HG03159 (cell line): ENCODE results near the gene ZKSCAN7.
"Not testable (repeated sequence)": the region's sequence is repeated elsewhere in the genome, so short reads cannot be mapped to it uniquely, and the experiment has no call there.

Source experiments
- ATAC-seq: cut with Tn5 transposase; IDR thresholded peaks from one replicate; pipeline ENCODE4 v1.9.1; 2021; ENCODE audit warnings: mild to moderate bottlenecking, moderate library complexity; ENCODE audit not compliant: unreplicated experiment

Gene ZKSCAN7

DNA sequence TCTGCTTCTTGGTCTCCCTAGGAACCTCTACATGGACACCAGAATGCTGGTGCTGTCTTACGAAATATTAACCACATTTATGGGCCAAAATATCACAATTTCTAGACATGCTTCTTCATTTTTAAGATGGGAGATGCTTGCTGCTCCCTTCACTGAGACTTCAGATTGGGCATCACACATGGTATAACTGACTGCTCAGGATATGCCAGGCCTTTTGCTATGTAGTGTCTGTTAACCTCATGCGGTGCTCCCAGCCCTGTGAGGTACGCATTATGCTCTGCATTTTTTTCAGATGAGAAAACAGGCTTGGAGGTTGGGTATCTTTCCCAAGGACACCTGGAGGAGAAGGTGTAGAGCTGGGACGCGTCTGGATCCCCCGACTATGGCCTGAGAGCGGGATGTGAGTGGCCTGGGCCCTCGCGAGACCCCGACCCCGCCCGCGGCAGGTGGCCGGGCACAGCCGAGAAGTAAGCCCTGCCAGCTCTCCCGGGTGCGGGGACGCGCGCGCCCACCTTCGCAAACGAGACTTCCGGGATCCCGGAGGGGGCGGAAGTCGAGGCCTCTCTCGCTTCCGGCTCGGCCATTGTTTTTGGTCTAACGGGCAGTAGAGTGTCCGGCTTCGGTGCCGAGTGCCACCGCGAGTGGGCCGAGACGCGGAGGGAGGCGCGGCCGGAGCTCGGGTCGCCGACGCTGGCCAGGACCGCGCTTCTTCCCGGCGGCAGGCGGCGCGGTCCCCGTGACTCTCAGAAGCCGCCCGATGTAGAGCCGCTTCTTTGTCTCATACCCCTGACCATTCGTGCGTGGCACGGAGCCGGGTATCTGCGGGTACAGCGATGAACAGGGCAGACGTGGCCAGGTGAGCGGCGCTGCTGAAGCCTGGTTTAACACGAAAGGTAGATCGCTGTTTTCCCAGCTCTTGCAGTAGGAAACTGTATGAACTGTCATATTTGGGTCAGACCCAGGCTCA, at the start of gene ZKSCAN7:
Gene ZKSCAN7 (plus strand): TSS at position 568 of the 967 bp plus-strand sequence. CDS start 1,855 bp downstream, outside the sequence.
- peak; percentile 67 for ATAC-seq

DNA sequence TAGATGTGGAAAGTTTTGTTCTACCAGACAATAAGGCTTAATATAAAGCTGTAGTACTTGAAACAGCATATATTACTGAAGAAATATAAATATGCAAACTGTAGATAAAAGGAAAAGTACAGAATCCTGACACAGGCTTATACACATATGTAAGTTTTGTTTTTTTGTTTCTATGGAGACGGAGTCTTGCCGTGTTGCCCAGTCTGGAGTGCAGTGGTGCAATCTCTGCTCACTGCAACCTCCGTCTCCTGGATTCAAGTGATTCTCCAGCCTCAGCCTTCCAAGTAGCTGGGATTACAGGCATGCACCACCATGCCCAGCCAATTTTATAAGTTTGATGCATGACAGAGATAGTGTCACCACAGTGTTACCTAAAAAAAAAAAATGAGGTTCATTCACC, 48.4 kb upstream of the ZKSCAN7 start:
- ATAC-seq: no peak

DNA sequence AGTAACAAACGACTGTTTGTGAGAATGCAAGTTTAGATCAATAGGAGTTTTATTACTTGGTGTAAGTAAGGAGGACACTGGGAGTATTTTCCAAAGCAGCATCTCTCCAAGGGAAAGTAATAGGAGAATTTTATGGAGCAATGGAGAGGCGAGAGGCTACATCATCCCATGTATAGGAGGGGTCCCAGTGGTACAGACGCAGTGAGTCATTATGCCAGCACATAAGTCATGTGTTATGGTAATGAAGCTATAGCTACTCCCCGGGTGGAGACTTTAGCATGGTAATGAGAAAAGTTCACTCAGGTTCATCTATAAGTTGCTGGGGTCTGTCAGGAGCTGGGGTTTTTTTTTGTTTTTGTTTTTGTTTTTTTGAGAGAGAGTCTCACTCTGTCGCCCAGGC, 48.0 kb upstream of the ZKSCAN7 start:
- ATAC-seq: no peak

DNA sequence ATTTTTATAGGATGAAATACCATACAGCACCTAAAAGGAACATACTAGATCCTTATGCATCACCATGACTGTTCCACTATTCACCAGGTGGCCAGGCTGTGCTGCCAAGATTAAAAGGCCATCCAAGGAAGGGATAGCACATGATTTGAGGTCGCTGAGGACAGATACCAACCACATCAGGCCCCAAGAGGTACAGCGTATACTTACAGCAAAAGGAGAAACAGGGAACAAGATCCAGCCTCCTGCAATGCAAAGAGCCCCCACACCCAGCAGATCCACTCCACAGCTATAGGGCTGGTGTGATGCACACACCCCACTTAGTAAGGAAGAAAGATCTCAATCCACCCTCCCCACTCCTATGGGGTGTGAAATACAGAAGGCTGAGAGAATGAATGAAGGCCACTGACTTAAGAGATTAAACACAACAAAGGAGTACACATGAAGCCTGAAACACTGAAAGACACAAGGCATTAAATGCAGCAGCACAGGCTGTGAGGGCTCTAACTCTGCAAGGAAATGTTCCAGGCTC, 45.5 kb upstream of the ZKSCAN7 start:
- peak; percentile 6 for ATAC-seq

DNA sequence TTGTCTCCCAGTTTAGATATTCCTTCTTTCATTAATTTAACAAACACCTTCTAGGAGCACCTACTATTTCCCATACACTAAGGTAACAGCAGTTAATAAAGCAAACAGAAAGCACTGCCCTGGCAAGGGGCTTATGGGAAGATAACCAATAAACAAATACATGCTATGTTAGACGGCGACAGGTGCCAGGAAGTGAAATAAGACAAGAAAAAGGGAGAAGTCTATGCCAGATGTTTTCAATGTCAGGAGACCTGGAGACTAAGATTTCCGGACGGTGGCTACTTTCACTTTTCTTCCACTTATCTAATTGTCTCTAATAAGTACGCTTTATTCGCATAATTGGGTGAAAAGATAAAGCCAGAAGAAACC, 45.0 kb upstream of the ZKSCAN7 start:
- peak; percentile 49 for ATAC-seq

DNA sequence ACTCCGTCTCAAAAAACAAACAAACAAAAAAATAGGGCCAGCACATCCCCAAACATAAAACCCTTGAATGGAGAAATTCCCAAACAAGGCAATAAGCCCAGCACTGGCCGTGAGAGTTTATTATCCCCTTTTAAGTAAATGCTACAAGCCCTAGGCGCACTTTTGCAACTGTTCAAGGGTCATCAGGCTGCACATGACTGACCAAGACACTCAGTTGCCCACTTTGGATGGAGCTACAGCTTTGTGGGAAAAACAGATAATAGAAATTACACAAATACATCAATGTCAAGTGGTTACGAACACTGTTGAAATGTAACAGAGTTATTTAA, 43.8 kb upstream of the ZKSCAN7 start:
- ATAC-seq: no peak

DNA sequence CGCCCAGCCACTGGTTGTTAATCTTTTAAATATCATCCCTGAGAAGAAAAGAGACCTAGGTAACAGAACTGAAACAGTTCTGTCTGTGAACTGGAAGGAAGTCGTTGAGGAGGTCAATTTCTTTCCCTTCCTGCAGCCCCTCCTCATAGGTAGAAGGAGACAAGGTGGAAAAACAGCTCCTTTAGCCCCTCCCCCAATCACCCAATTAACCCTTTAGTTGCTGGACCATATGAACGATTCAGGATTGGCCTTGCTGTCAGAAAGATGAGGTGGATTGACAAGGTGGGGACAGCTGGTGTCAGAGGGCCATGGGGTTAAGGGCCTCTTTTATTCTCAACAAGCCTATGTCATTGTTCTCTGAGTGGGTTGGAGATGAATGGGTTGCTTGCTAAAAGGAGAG, 41.5 kb upstream of the ZKSCAN7 start:
- no peak for ATAC-seq

DNA sequence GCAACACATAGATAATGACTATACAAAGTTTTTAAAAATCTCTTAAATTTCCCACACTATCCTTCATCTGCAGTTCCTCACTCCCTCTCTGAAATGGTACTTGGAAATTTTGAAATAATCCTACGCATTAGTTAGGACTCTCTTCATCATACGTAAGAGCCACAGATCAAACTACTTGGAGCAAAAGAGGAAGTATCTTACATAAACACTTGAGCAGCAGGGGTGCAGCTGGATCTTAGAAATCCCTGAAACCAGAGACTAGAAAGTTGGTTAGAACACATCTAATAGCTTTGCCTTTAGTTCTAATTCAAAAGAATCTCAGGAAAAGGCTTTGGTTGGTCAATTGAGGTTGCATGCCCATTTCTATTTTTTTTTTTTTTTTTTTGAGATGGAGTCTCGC, 38.8 kb upstream of the ZKSCAN7 start:
- no peak for ATAC-seq

DNA sequence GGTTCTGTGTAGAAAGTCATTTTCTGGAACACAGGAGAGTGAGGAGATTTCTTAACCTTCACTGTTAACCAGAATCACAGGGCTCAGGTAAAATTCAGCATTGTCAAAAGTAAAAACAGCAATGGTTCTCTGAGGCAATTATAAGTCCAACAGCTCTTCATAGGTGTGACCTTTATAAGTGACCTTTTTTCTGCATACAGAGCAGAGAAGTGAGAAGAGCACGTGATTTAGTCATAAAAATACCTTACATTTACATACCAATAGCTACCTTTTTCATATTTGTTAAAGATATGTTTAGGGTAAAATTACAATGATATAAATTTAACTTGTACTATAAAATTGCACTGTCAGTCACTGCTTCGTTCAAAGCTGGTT, 36.2 kb upstream of the ZKSCAN7 start:
- ATAC-seq: no peak

DNA sequence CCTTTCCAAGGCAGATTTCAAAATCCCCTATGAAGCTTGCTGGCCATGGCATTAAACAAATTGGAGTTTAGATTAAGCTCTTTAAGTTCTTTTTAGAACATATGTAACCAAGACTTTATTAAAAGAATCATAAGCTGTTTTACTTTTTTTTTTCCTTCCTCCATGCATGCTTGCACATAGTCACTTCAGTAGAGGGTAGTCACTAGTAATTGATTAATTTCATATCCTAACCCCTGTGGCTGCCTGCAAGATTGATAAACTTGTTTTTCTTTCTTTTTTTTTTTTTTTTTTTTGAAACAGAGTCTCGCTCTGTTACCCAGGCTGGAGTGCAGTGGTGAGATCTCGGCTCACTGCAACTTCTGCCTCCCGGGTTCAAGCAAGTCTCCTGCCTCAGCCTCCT, 33.3 kb upstream of the ZKSCAN7 start:
- ATAC-seq: no peak

DNA sequence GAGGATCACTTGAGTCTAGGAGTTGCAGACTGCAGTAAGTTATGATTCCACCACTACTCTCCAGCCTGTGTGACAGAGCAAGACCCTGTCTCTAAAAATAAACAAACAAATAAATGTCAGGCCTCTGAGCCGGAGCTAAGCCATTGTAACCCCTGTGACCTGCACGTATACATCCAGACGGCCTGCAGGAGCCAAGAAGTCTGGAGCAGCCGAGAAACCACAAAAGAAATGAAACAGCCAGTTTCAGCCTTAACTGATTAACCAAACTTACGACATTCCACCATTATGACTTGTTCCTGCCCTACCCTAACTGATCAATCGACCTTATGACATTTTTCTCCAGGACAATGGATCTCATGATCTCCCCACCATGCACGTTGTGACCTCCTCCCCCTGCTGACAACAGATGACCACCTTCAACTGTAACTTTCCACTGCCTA, 32.5 kb upstream of the ZKSCAN7 start:
- no peak for ATAC-seq

DNA sequence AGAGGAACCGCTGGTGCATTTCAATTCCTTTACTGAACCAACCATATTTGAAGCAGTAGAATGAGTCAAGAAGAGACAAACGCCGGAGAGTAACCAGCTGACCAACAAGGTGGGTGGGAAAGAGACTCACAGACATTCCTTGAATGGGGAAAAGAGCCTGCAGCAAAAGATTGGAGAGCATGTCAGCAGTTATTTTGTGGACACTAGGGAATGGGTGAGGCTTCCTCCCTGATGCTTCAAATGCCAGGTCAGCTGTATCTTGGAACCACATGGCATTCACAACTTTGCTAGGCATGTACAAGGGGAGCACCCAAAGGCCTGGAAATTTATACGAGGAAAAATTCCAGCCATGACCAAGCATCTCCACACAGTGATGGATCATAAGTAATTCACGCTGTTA, 29.9 kb upstream of the ZKSCAN7 start:
- no peak for ATAC-seq

DNA sequence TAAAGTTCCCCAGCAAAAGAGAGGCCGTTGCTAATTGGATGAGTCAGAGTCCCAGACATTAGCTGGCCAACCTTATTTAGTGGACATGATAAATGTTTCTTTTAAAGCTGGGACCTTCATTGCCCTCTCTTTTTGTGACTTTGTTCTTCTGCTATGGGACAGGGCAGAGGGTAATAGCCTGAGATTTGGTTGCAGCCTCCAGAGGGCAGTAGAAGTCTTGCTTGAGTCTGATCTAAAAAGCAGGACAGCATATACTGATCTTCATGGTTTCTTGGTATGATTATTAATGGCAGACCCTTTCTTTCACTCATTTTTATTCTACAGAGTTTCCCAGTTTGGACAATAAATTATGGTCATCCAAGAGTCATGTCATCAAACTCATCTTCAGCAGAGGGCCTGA, 25.1 kb upstream of the ZKSCAN7 start:
- no peak for ATAC-seq

DNA sequence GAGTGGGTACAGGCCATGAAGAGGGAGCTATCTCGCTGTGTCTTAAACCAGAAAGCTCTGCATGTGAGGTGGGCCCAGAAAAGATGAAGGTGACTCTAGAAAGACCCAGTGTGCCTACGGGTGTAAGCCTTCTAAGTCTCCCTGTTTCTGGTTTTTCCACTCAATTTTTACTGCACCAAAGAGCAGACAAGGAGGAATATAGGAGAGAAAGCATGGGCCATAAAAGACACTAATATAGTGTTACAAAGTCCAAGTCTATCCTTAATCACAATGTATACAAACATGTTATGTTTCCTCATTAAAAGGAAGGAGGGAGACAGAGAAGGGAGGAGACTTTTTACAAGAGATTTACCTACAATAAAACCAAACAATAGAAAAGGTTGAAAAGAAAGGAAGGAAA, 24.1 kb upstream of the ZKSCAN7 start:
- no peak for ATAC-seq

DNA sequence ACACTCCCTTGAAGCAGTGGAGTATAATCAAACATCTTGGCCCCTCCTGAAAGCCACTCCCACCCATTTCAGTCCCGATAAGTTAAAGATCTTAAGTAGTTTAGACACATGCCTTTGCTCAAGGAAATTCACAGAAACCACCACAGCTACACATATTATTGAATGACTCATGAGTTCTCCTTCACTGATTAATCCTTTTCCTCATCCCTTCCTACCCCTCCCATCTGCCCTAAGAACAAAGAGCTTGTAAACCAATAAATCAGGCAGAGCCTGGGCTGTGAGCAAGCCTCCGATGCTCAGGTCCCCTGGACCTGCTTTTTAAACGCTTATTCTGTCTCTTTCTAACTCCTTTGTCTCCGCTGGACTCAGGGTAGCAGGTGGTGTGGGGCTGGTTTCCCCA, 20.3 kb upstream of the ZKSCAN7 start:
- ATAC-seq: not testable (repeated sequence)

DNA sequence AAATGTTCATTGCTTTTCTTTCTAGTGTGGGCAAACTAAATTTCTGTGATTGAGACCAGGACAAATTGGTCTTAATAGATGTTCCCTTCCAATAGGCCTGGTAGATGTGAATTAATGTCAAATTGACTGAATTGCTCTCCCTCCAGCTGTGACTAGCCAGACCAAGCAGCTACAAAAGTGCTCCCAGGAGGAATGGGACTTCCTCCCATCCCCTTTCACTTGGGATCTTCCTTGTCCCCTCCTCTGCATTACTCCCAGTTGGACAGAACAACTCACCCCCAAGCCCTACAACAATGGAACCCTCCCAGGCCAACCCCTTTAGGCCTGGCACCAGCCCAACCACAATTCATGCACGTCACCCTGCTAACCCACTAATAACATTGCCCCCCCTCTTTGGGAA, 19.6 kb upstream of the ZKSCAN7 start:
- ATAC-seq: no peak

DNA sequence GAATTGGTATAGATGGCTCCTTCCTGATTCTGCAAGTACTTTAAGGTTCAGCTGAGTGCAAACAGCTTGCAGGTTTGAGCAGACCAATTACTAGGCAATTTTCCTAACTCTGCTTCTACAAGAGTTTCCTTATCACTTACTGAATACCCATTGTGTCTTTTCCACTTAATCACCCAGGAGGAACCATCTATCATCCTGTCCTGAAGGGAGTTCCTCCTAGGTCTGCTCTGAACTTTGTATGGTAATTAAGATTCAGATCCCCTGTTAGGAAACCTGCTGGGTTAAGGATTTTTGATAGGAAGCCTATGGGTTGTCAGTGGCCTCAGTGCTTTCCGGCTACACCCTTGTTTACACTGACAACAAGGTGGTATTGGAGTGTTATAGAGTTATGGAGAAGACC, 10.2 kb upstream of the ZKSCAN7 start:
- ATAC-seq: not testable (repeated sequence)

DNA sequence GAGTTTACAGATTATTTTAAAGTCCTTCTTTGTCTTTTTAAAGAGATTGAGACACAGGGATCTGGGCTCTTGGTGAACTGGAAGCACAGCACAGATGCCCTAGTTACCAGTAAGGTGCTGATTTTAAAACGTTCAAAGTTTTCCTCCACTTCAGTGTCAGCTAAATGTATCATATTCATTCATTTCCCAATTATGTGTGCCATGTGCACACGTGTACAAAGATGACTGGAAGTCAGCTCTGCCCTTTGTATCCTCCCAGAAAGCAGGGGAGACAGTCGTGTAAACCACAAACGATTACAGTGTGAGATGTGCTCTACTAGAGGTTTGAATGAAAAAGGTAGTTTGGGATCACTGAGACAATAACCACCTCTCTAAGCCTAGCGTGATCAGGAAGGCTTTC, 730 bp downstream of the ZKSCAN7 start:
- no peak for ATAC-seq

DNA sequence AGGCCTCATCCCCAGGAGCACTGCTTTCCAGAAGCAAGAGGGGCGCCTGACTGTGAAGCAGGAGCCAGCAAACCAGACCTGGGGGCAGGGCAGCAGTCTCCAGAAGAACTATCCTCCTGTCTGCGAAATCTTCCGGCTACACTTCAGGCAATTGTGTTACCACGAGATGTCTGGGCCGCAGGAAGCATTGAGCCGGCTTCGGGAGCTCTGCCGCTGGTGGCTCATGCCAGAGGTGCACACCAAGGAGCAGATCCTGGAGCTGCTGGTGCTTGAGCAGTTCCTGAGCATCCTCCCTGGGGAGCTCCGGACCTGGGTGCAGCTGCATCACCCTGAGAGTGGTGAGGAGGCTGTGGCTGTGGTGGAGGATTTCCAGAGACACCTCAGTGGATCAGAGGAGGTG, 2.1 kb downstream of the ZKSCAN7 start:
- ATAC-seq: no peak

DNA sequence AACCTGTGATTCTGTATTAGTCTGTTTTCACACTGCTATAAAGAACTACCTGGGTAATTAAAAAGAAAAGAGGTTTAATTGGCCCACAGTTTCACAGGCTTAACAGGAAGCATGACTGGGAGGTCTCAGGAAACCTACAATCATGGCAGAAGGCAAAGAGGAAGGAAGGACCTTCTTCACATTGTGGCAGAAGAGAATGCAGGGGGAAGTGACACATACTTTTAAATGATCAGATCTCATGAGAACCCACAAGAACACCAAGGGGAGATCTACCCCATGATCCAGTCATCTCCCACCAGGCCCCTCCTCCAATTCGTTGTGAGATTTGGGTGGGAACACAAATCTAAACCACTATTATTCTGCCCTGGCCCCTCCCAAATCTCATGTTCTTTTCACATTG, 6.1 kb downstream of the ZKSCAN7 start:
- no peak for ATAC-seq

DNA sequence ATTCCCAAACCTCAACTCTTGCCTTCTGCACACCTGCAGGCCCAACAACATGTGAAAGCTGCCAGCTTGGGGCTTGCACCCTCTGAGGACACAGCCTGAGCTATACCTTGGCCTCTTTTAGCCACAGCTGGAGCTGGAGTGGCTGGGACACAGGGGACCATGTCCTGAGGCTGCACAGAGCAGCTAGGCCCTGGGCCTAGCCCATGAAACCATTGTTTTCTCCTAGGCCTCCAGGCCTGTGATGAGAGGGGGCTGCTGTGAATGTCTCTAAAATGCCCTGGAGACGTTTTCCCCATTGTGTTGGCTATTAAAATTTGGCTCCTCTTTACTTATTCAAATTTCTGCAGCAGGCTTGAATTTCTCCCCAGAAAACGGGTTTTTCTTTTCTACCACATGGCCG, 7.2 kb downstream of the ZKSCAN7 start:
- no peak for ATAC-seq

DNA sequence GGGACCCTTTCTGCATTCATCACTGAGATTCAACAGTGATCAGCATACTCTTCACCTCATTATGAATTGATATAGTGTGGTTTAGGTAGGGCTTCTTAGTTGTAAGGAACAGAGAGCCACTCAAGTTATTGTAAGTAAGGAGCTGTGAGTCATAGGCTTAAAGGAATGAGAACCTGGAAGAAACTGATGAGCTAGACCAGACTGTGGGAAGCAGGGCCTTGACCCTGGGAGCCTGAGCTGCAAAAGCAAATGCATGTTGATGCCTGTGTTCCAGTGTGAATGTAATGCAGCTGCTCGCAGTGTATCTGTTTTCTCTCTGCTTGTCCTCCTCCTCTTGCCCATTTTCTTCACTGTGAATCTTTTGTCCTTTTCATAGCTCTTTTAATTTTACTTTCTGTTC, 13.6 kb downstream of the ZKSCAN7 start:
- no peak for ATAC-seq

DNA sequence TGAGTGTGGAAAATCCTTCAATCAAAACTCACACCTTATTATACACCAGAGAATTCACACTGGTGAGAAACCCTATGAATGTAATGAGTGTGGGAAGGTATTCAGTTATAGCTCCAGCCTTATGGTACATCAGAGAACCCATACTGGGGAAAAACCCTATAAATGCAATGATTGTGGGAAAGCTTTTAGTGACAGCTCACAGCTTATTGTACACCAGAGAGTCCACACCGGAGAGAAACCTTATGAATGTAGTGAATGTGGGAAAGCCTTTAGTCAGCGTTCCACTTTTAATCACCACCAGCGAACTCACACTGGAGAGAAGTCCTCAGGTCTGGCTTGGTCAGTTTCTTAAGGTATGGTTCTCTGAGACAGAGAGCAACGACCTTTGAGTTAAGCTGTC, 16.0 kb downstream of the ZKSCAN7 start:
- no peak for ATAC-seq
